Neutrophil (primary cell): Measurements from ENCODE around the gene PRDM12.

ENCODE experiments used
- H3K27ac ChIP-seq: fragments of 200-600 bp; sonication (generic); 2 replicates; pipeline ENCODE4 v1.5.1; 2016; ENCODE audit warnings: mild to moderate bottlenecking, moderate library complexity
- H3K27me3 ChIP-seq: fragments of 200-600 bp; sonication (generic); 2 replicates; pipeline ENCODE4 v1.6.0; 2016; ENCODE audit warnings: mild to moderate bottlenecking
- H3K36me3 ChIP-seq: fragments of 200-600 bp; sonication (generic); 2 replicates; pipeline ENCODE4 v1.5.1; 2017
- H3K4me1 ChIP-seq, 2 experiments: fragments of 200-600 bp in 1 of 2; sonication (generic) in 1 of 2; 1 replicate in 1 of 2; 2 replicates in 1 of 2; pipeline versions ENCODE4 v1.5.1 to v1.6.1; 2013 to 2016; ENCODE audit warnings: low read depth in 1 of 2, low read length in 1 of 2, mild to moderate bottlenecking in 1 of 2, moderate library complexity in 1 of 2; ENCODE audit not compliant: control insufficient read depth in 1 of 2, insufficient read depth in 1 of 2
- H3K4me3 ChIP-seq, 2 experiments: fragments of 200-600 bp in 1 of 2; sonication (generic) in 1 of 2; 1 replicate in 1 of 2; 2 replicates in 1 of 2; pipeline ENCODE4 v1.5.1; 2013 to 2016; ENCODE audit warnings: low read depth in 1 of 2, low read length in 1 of 2, mild to moderate bottlenecking in 1 of 2, moderate library complexity in 1 of 2
- H3K9me3 ChIP-seq: fragments of 200-600 bp; sonication (generic); 2 replicates; pipeline ENCODE4 v1.5.1; 2016
- CTCF ChIP-seq: fragments of 200-600 bp; sonication (generic); IDR thresholded peaks from 2 replicates; pipeline ENCODE4 v1.5.1; 2016; ENCODE audit warnings: antibody characterized with exemption

The PRDM12 gene

GRCh38 chr9:130664251-130665028 lies at the start of gene PRDM12:
Gene PRDM12 (plus strand): TSS chr9:130664594. CDS start chr9:130664654, 60 bp downstream.
- Histone ChIP-seq H3K36me3 (no peaks in the 10 kb centered on the region), H3K4me3 (no peak within 1 kb of the TSS), H3K27me3 (peaks cover 100% of the 10 kb centered on the region), H3K4me1 (peaks cover 0 to 16% of the 10 kb centered on the region in 2 experiments), H3K9me3 (no peaks in the 10 kb centered on the region), H3K27ac (no peak within 1 kb of the TSS)
- TF ChIP-seq CTCF, result no peak

GRCh38 chr9:130616451-130616850 lies 47.9 kb upstream of the PRDM12 start:
- Histone ChIP-seq H3K4me3 (no peak overlapping the region), H3K4me1 (no peaks in the 10 kb centered on the region), H3K36me3 (peaks cover 90% of the 10 kb centered on the region), H3K27me3 (no peaks in the 10 kb centered on the region), H3K27ac (no peak overlapping the region), H3K9me3 (no peaks in the 10 kb centered on the region)
- TF ChIP-seq CTCF, result no peak

- no peak overlapping the region for H3K27ac ChIP-seq
- H3K4me3 ChIP-seq, result no peak overlapping the region
- H3K9me3 ChIP-seq, result no peaks in the 10 kb centered on the region
- peaks cover 98% of the 10 kb centered on the region for H3K36me3 ChIP-seq
- no peak for TF ChIP-seq CTCF
- no peaks in the 10 kb centered on the region for H3K27me3 ChIP-seq
- no peaks in the 10 kb centered on the region for H3K4me1 ChIP-seq
Measured at GRCh38 chr9:130623466-130623865, 40.9 kb upstream of the PRDM12 start.

GRCh38 chr9:130624154-130624553 lies 40.2 kb upstream of the PRDM12 start:
- TF ChIP-seq CTCF, result no peak
- H3K27ac ChIP-seq, result no peak overlapping the region
- no peaks in the 10 kb centered on the region for H3K27me3 ChIP-seq
- no peak overlapping the region for H3K4me3 ChIP-seq
- no peaks in the 10 kb centered on the region for H3K4me1 ChIP-seq
- no peaks in the 10 kb centered on the region for H3K9me3 ChIP-seq
- peaks cover 97% of the 10 kb centered on the region for H3K36me3 ChIP-seq

- Histone ChIP-seq H3K27me3 (no peaks in the 10 kb centered on the region), H3K4me1 (no peaks in the 10 kb centered on the region), H3K36me3 (peaks cover 97% of the 10 kb centered on the region), H3K9me3 (no peaks in the 10 kb centered on the region), H3K4me3 (no peak overlapping the region), H3K27ac (no peak overlapping the region)
- TF ChIP-seq CTCF, result no peak
Measured at GRCh38 chr9:130626249-130626996, 38.0 kb upstream of the PRDM12 start.
